Breast epithelium (tissue), 4 donors: ENCODE results near the gene DIP2B. TPM values are rescaled to one million over a fixed set of nuclear protein-coding genes. Genes with fewer than 3 reads are reported as not detected.

ENCODE experiments used
- DNase-seq, 2 donors: peaks; one replicate each; pipeline ENCODE4 v3.0.0-alpha.2; 2019; ENCODE audit warnings: low spot score in 2 of 2
- H3K27ac ChIP-seq, 2 donors: fragments of 200-600 bp; sonication (generic) in 1 of 2; one replicate each; pipeline ENCODE4 v1.5.1; 2016 to 2019; ENCODE audit warnings: mild to moderate bottlenecking in 1 of 2
- H3K27me3 ChIP-seq, 2 donors: fragments of 200-600 bp; sonication (generic) in 1 of 2; one replicate each; pipeline versions ENCODE4 v1.5.1 to v1.6.0; 2017 to 2019; ENCODE audit warnings: control low read depth in 1 of 2, mild to moderate bottlenecking in 1 of 2
- H3K36me3 ChIP-seq: fragments of 200-600 bp; one replicate; pipeline ENCODE4 v1.5.1; 2019
- H3K4me1 ChIP-seq, 2 donors: fragments of 200-600 bp; sonication (generic); one replicate each; pipeline ENCODE4 v1.5.1; 2016 to 2019; ENCODE audit warnings: control low read depth in 1 of 2
- H3K4me3 ChIP-seq, 3 donors: fragments of 200-600 bp; sonication (generic); 1 replicate in 2 of 3; 2 replicates in 1 of 3; pipeline ENCODE4 v1.5.1; 2016 to 2019; ENCODE audit warnings: mild to moderate bottlenecking in 3 of 3, moderate library complexity in 2 of 3
- H3K9me3 ChIP-seq, 2 donors: fragments of 200-600 bp; sonication (generic) in 1 of 2; one replicate each; pipeline ENCODE4 v1.5.1; 2016 to 2019; ENCODE audit warnings: control low read depth in 1 of 2
- CTCF ChIP-seq, 3 donors: fragments of 450-650 bp; IDR thresholded peaks; one replicate each; pipeline ENCODE4 v1.5.1; 2016 to 2017; ENCODE audit warnings: antibody characterized with exemption in 3 of 3, mild to moderate bottlenecking in 3 of 3, moderate library complexity in 3 of 3
- POLR2A ChIP-seq: fragments of 450-650 bp; IDR thresholded peaks from one replicate; pipeline ENCODE4 v1.6.1; 2016; ENCODE audit warnings: antibody characterized with exemption, mild to moderate bottlenecking, moderate library complexity
- POLR2AphosphoS5 ChIP-seq, 3 donors: sonication (generic); formaldehyde crosslinking; IDR thresholded peaks; one replicate each; pipeline ENCODE4 v1.6.1; 2017; ENCODE audit warnings: antibody characterized with exemption in 3 of 3
- intact Hi-C: fragments of 100-400 bp; cut with DNase I; formaldehyde crosslinking; loops from one replicate; pipeline ENCODE4 v1.15.1; 2023; ENCODE audit warnings: low total_unique reads
- total RNA-seq, 3 donors: library from RNA; depleted of rRNA; stranded (reverse); fragments of >200 nt; gene quantifications; one replicate each; pipeline ENCODE4 v1.1.0, GENCODE V29; 2016

DIP2B gene
- total RNA-seq, 3 donors from 2014 or later: 26.6 to 44.8 (median 33.4) TPM

DNA sequence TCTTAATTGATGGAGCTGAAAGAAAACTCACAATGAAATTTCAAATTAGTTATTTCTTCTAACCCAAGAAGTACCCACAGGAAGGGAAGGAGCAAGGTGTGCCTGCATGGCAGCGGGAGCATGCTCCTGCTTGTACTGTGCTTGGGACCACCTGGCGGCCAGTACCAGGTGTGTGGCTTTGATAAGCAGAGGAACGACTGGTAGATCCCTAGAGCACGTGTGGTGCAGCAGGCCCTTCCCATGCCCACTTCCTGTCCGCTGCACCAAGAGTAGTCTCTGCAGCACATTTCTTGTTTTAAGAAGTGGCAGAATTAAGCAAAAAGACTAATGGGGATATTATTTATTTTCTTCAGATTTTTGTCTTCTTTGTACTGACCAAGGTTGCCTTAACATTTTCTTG lies 136.8 kb downstream of the DIP2B start:
- no peak overlapping the region for H3K27ac ChIP-seq
- H3K4me3 ChIP-seq: no peak overlapping the region
- intact Hi-C loops: no loop called here
- no peak for DNase-seq
- TF ChIP-seq POLR2AphosphoS5 (IDR thresholded peaks at IDR 0.05) (no peak), POLR2A (no peak), CTCF (IDR thresholded peaks at IDR 0.05) (no peak)
- H3K27me3 ChIP-seq: no peaks in the 10 kb centered on the region
- H3K9me3 ChIP-seq: no peaks in the 10 kb centered on the region
- no peaks in the 10 kb centered on the region for H3K36me3 ChIP-seq
- H3K4me1 ChIP-seq: no peaks in the 10 kb centered on the region

DNA sequence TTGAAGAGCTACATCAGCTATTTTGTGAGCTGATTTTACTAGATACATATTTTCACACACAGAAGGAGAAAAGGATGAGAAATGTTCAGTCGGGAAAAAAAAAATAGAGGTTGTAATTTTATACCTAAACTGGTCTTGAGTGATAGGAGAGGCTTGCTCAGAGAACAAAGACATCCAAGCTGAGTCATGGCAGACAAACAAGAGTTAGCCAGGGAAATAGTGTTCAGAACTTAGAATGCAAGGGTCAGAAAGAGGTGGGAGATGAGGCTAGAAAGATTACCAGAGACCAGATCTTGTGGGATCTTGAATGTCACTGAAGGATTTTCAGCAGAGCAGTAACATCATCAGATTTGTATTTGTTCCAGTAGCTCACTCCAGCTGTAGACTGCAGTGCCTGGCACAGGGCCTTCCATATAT lies 137.3 kb downstream of the DIP2B start:
- Histone ChIP-seq H3K4me3 (no peak overlapping the region), H3K4me1 (no peaks in the 10 kb centered on the region), H3K36me3 (no peaks in the 10 kb centered on the region), H3K9me3 (no peaks in the 10 kb centered on the region), H3K27me3 (no peaks in the 10 kb centered on the region), H3K27ac (no peak overlapping the region)
- intact Hi-C loops: no loop called here
- TF ChIP-seq POLR2A: no peak
- no peak for TF ChIP-seq CTCF (IDR thresholded peaks at IDR 0.05)
- TF ChIP-seq POLR2AphosphoS5 (IDR thresholded peaks at IDR 0.05): no peak
- DNase-seq: no peak

DNA sequence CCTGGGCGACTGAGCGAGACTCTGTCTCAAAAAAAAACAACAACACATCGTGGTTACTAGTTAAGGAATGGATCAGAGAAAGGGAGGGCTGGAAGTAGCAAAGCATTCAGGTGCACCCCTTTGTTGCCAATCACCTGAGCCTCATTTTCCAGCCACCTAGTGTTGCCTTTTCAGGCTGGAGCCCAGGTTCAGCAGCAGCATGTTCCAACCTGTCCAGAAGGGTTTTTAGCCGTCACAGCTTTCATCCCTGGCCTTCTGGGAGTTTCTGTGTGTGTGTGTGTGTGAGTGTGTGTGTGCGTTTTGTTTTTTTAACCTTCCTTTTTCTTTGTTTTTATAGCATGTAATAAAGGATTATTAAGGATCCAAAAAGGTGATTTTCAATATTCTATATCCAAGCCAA lies 138.0 kb downstream of the DIP2B start:
- no peak overlapping the region for H3K27ac ChIP-seq
- H3K4me3 ChIP-seq: no peak overlapping the region
- no peaks in the 10 kb centered on the region for H3K9me3 ChIP-seq
- intact Hi-C loops: no loop called here
- peak in 1 of 2 donors; percentile 34 for DNase-seq
- TF ChIP-seq CTCF (IDR thresholded peaks at IDR 0.05): no peak
- TF ChIP-seq POLR2A: no peak
- TF ChIP-seq POLR2AphosphoS5 (IDR thresholded peaks at IDR 0.05): no peak
- no peaks in the 10 kb centered on the region for H3K36me3 ChIP-seq
- H3K27me3 ChIP-seq: no peaks in the 10 kb centered on the region
- H3K4me1 ChIP-seq: no peaks in the 10 kb centered on the region

GRCh38 chr12:50647031-50647430 lies 142.2 kb downstream of the DIP2B start:
- no peaks in the 10 kb centered on the region for H3K36me3 ChIP-seq
- H3K4me1 ChIP-seq: no peaks in the 10 kb centered on the region
- TF ChIP-seq POLR2AphosphoS5 (IDR thresholded peaks at IDR 0.05) (no peak), POLR2A (no peak), CTCF (IDR thresholded peaks at IDR 0.05) (no peak)
- no peak for DNase-seq
- H3K27me3 ChIP-seq: no peaks in the 10 kb centered on the region
- H3K4me3 ChIP-seq: no peak overlapping the region
- H3K9me3 ChIP-seq: no peaks in the 10 kb centered on the region
- no peak overlapping the region for H3K27ac ChIP-seq
- intact Hi-C loops: no loop called here

- intact Hi-C loops: no loop called here
- no peak for DNase-seq
- Histone ChIP-seq H3K4me3 (no peak overlapping the region), H3K9me3 (no peaks in the 10 kb centered on the region), H3K27me3 (no peaks in the 10 kb centered on the region), H3K36me3 (no peaks in the 10 kb centered on the region), H3K27ac (no peak overlapping the region), H3K4me1 (no peaks in the 10 kb centered on the region)
- TF ChIP-seq POLR2AphosphoS5 (IDR thresholded peaks at IDR 0.05) (no peak), POLR2A (no peak), CTCF (IDR thresholded peaks at IDR 0.05) (no peak)
Measured at GRCh38 chr12:50647479-50647878, 142.7 kb downstream of the DIP2B start.
